ENCODE data around the gene TRPM1. TPM values are rescaled to one million over a fixed set of nuclear protein-coding genes. Genes with fewer than 3 reads are reported as not detected.

TRPM1 gene
- total RNA-seq, 2 donors from 2014 or later = not detected

- no peak overlapping the region for H3K27ac Mint-ChIP-seq
- peaks cover 8% of the 10 kb centered on the region for H3K27me3 Mint-ChIP-seq (ENCODE audit: insufficient read depth)
- H3K4me1 Mint-ChIP-seq = peaks cover 8% of the 10 kb centered on the region
- no peak for DNase-seq
- no peaks in the 10 kb centered on the region for H3K4me1 ChIP-seq (ENCODE audit: control insufficient read depth, insufficient read depth, low read length)
- no peaks in the 10 kb centered on the region for H3K36me3 ChIP-seq (ENCODE audit: control insufficient read depth, insufficient read depth, low read length)
- H3K9me3 ChIP-seq (ENCODE audit: control insufficient read depth, low read length) = no peaks in the 10 kb centered on the region
- H3K4me3 Mint-ChIP-seq = no peak overlapping the region
- no peak overlapping the region for H3K4me3 ChIP-seq (ENCODE audit: low read length)
- TF ChIP-seq, protein P1, sequence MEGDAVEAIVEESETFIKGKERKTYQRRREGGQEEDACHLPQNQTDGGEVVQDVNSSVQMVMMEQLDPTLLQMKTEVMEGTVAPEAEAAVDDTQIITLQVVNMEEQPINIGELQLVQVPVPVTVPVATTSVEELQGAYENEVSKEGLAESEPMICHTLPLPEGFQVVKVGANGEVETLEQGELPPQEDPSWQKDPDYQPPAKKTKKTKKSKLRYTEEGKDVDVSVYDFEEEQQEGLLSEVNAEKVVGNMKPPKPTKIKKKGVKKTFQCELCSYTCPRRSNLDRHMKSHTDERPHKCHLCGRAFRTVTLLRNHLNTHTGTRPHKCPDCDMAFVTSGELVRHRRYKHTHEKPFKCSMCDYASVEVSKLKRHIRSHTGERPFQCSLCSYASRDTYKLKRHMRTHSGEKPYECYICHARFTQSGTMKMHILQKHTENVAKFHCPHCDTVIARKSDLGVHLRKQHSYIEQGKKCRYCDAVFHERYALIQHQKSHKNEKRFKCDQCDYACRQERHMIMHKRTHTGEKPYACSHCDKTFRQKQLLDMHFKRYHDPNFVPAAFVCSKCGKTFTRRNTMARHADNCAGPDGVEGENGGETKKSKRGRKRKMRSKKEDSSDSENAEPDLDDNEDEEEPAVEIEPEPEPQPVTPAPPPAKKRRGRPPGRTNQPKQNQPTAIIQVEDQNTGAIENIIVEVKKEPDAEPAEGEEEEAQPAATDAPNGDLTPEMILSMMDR (conservative IDR thresholded peaks at IDR 0.05) = no peak
- WGBS, 2 experiments (ENCODE audit: insufficient coverage in 1 of 2, insufficient read length in 1 of 2) = 93 to 100% methylated on average over 4 of the region's 4 CpGs
- peaks cover 3% of the 10 kb centered on the region for H3K9me3 Mint-ChIP-seq
- H3K9ac ChIP-seq (ENCODE audit: extremely low read depth, low read length, poor library complexity, severe bottlenecking) = no peak overlapping the region
- H3K27ac ChIP-seq (ENCODE audit: low read depth, low read length) = no peak overlapping the region
- H3K27me3 ChIP-seq (ENCODE audit: control insufficient read depth, insufficient read depth, low read length, poor library complexity, severe bottlenecking) = no peaks in the 10 kb centered on the region
- no peaks in the 10 kb centered on the region for H3K36me3 Mint-ChIP-seq (ENCODE audit: low read depth)
Observed at GRCh38 chr15:31086344-31086743, 15.2 kb downstream of the TRPM1 start.

DNA sequence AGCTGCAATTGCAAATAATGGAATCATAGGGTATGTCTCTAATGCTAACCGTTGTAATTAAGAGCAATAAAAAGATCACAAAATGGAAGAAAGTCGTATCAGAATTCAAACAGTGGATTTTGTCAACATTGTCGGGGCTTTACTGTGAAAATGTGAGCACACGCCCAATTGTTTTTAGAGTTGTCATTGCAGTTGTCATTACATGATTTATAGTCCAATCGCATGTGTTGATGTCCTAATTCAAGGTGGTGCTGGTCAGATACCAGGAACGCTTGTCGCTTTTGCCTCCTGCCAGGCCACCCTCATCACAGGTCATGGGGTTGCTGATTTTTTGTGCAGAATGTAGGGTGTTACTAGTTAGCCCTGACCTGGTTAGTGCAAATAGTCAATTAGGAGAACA lies 16.2 kb downstream of the TRPM1 start:
- H3K4me3 Mint-ChIP-seq = no peak overlapping the region
- WGBS, 2 experiments (ENCODE audit: insufficient coverage in 1 of 2, insufficient read length in 1 of 2) = 89 to 96% methylated on average over 5 to 7 of the region's 7 CpGs
- H3K27ac ChIP-seq (ENCODE audit: low read depth, low read length) = no peak overlapping the region
- H3K27ac Mint-ChIP-seq = no peak overlapping the region
- H3K36me3 ChIP-seq (ENCODE audit: control insufficient read depth, insufficient read depth, low read length) = no peaks in the 10 kb centered on the region
- no peak overlapping the region for H3K4me3 ChIP-seq (ENCODE audit: low read length)
- H3K27me3 ChIP-seq (ENCODE audit: control insufficient read depth, insufficient read depth, low read length, poor library complexity, severe bottlenecking) = no peaks in the 10 kb centered on the region
- H3K9ac ChIP-seq (ENCODE audit: extremely low read depth, low read length, poor library complexity, severe bottlenecking) = no peak overlapping the region
- peaks cover 8% of the 10 kb centered on the region for H3K27me3 Mint-ChIP-seq (ENCODE audit: insufficient read depth)
- H3K4me1 Mint-ChIP-seq = peaks cover 4% of the 10 kb centered on the region
- H3K36me3 Mint-ChIP-seq (ENCODE audit: low read depth) = no peaks in the 10 kb centered on the region
- TF ChIP-seq, protein P1 (conservative IDR thresholded peaks at IDR 0.05) = no peak
- no peaks in the 10 kb centered on the region for H3K9me3 ChIP-seq (ENCODE audit: control insufficient read depth, low read length)
- H3K4me1 ChIP-seq (ENCODE audit: control insufficient read depth, insufficient read depth, low read length) = no peaks in the 10 kb centered on the region
- H3K9me3 Mint-ChIP-seq = peaks cover 3% of the 10 kb centered on the region
- no peak for DNase-seq

DNA sequence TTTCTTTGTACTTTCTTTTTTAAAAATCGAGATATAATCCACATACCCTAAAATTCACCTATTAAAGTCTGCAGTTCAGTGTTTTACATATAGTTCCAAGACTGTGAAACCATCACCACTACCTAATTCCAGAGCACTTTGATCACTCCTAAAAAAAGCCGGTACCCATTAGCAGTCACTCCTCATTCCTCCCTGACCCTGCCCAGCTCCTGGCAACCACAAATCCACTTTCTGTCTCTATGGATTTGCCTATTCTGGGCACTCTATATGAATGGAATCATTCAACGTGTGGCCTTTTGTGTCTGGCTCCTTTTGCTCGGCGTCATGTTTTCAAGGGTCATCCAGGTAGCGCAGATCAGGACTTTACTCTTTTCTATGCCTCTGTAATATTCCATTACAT lies 17.3 kb downstream of the TRPM1 start:
- WGBS, 2 experiments (ENCODE audit: insufficient coverage in 1 of 2, insufficient read length in 1 of 2) = 85 to 96% methylated on average over 5 to 6 of the region's 6 CpGs
- Mint-ChIP-seq H3K4me1 (peaks cover 6% of the 10 kb centered on the region), H3K4me3 (no peak overlapping the region), H3K36me3 (ENCODE audit: low read depth) (no peaks in the 10 kb centered on the region), H3K27ac (no peak overlapping the region), H3K9me3 (peaks cover 3% of the 10 kb centered on the region), H3K27me3 (ENCODE audit: insufficient read depth) (peaks cover 8% of the 10 kb centered on the region)
- Histone ChIP-seq H3K27ac (ENCODE audit: low read depth, low read length) (no peak overlapping the region), H3K27me3 (ENCODE audit: control insufficient read depth, insufficient read depth, low read length, poor library complexity, severe bottlenecking) (no peaks in the 10 kb centered on the region), H3K9ac (ENCODE audit: extremely low read depth, low read length, poor library complexity, severe bottlenecking) (no peak overlapping the region), H3K9me3 (ENCODE audit: control insufficient read depth, low read length) (no peaks in the 10 kb centered on the region), H3K4me3 (ENCODE audit: low read length) (no peak overlapping the region), H3K36me3 (ENCODE audit: control insufficient read depth, insufficient read depth, low read length) (no peaks in the 10 kb centered on the region), H3K4me1 (ENCODE audit: control insufficient read depth, insufficient read depth, low read length) (no peaks in the 10 kb centered on the region)
- TF ChIP-seq, protein P1 (conservative IDR thresholded peaks at IDR 0.05) = no peak
- no peak for DNase-seq

All from endodermal cell (in vitro differentiated cells).